ENCODE results near the gene CHD3. TPM values are rescaled to one million over a fixed set of nuclear protein-coding genes. Genes with fewer than 3 reads are reported as not detected.

CHD3 gene
- total and polyA plus RNA-seq, 2 of the 13 experiments (the other 11 are each of a cell fraction or from before 2014, with no cell fraction given): 2.7 to 3.7 TPM

GRCh38 chr17:7856811-7857712 is 31.5 kb upstream of the CHD3 start, which contains the start of gene NAA38 (continued):
- TF ChIP-seq MEIS2 (CRISPR knock-in tag; IDR thresholded peaks at IDR 0.05): peak; percentile 78
- TF ChIP-seq SRF (IDR thresholded peaks at IDR 0.05; ENCODE audit: low read depth, low read length): no peak
- peak; percentile 61 for TF ChIP-seq ELF1 (CRISPR knock-in tag; IDR thresholded peaks at IDR 0.05)
- TF ChIP-seq ZNF512B (CRISPR knock-in tag; IDR thresholded peaks at IDR 0.05; ENCODE audit: borderline replicate concordance): no peak
- no peak for TF ChIP-seq ZBTB40 (IDR thresholded peaks at IDR 0.05)
- TF ChIP-seq ZBTB40 (CRISPR knock-in tag; IDR thresholded peaks at IDR 0.05): no peak; the same call in 1 of the 2 replicates
- no peak for TF ChIP-seq WIZ (CRISPR knock-in tag; IDR thresholded peaks at IDR 0.05)
- no peak; the same call in 1 of the 2 replicates for TF ChIP-seq HOXD1 (CRISPR knock-in tag; IDR thresholded peaks at IDR 0.05)
- TF ChIP-seq IRX3 (CRISPR knock-in tag; IDR thresholded peaks at IDR 0.05; ENCODE audit: borderline replicate concordance, low read depth): no peak
- TF ChIP-seq ZNF891 (CRISPR knock-in tag; IDR thresholded peaks at IDR 0.05): no peak
- TF ChIP-seq ZBTB7B (CRISPR knock-in tag; IDR thresholded peaks at IDR 0.05): no peak
- no peak for TF ChIP-seq PRPF4 (IDR thresholded peaks at IDR 0.05; ENCODE audit: low read depth, low read length, poor library complexity, severe bottlenecking)
- peak; percentile 66 for TF ChIP-seq UBTF (CRISPR knock-in tag; IDR thresholded peaks at IDR 0.05)
- no peak for TF ChIP-seq SRSF9 (IDR thresholded peaks at IDR 0.05; ENCODE audit: borderline replicate concordance, insufficient read depth, low read depth, low read length, poor library complexity, severe bottlenecking)
